ENCODE data around the gene GBGT1. TPM values are rescaled to one million over a fixed set of nuclear protein-coding genes. Genes with fewer than 3 reads are reported as not detected.

Gene GBGT1
- total and polyA plus RNA-seq, 9 of the 15 experiments (the other 6 are each of a cell fraction or from before 2014, with no cell fraction given): 0.55 to 25.8 (median 13.7) TPM

GRCh38 chr9:133199648-133200321, 36.1 kb upstream of the GBGT1 start (continued):
- peak in 2 of 3 experiments; percentile 16 to 67; a peak in 3 of 6 replicates for TF ChIP-seq CTCF (IDR thresholded peaks at IDR 0.05 in 2 of 3, conservative IDR thresholded peaks at IDR 0.05 in 1 of 3; ENCODE audit: insufficient read depth in 2 of 3, low read depth in 1 of 3, low read length in 3 of 3)
- no peak for TF ChIP-seq THRAP3 (IDR thresholded peaks at IDR 0.05; ENCODE audit: borderline replicate concordance)
- TF ChIP-seq NFIC (IDR thresholded peaks at IDR 0.05): 0 out of 2 replicates have a peak, but pooled peaks have one; percentile 16
- TF ChIP-seq, protein P1, sequence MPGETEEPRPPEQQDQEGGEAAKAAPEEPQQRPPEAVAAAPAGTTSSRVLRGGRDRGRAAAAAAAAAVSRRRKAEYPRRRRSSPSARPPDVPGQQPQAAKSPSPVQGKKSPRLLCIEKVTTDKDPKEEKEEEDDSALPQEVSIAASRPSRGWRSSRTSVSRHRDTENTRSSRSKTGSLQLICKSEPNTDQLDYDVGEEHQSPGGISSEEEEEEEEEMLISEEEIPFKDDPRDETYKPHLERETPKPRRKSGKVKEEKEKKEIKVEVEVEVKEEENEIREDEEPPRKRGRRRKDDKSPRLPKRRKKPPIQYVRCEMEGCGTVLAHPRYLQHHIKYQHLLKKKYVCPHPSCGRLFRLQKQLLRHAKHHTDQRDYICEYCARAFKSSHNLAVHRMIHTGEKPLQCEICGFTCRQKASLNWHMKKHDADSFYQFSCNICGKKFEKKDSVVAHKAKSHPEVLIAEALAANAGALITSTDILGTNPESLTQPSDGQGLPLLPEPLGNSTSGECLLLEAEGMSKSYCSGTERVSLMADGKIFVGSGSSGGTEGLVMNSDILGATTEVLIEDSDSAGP (CRISPR knock-in tag; IDR thresholded peaks at IDR 0.05): no peak
- no peak for TF ChIP-seq CREB5 (CRISPR knock-in tag; IDR thresholded peaks at IDR 0.05)
- peak; percentile 18 for TF ChIP-seq SP2 (IDR thresholded peaks at IDR 0.05; ENCODE audit: extremely low read depth, low read depth, low read length, poor library complexity, severe bottlenecking)
- TF ChIP-seq, protein P2, sequence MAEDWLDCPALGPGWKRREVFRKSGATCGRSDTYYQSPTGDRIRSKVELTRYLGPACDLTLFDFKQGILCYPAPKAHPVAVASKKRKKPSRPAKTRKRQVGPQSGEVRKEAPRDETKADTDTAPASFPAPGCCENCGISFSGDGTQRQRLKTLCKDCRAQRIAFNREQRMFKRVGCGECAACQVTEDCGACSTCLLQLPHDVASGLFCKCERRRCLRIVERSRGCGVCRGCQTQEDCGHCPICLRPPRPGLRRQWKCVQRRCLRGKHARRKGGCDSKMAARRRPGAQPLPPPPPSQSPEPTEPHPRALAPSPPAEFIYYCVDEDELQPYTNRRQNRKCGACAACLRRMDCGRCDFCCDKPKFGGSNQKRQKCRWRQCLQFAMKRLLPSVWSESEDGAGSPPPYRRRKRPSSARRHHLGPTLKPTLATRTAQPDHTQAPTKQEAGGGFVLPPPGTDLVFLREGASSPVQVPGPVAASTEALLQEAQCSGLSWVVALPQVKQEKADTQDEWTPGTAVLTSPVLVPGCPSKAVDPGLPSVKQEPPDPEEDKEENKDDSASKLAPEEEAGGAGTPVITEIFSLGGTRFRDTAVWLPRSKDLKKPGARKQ (CRISPR knock-in tag; IDR thresholded peaks at IDR 0.05): no peak
- TF ChIP-seq, protein P3, sequence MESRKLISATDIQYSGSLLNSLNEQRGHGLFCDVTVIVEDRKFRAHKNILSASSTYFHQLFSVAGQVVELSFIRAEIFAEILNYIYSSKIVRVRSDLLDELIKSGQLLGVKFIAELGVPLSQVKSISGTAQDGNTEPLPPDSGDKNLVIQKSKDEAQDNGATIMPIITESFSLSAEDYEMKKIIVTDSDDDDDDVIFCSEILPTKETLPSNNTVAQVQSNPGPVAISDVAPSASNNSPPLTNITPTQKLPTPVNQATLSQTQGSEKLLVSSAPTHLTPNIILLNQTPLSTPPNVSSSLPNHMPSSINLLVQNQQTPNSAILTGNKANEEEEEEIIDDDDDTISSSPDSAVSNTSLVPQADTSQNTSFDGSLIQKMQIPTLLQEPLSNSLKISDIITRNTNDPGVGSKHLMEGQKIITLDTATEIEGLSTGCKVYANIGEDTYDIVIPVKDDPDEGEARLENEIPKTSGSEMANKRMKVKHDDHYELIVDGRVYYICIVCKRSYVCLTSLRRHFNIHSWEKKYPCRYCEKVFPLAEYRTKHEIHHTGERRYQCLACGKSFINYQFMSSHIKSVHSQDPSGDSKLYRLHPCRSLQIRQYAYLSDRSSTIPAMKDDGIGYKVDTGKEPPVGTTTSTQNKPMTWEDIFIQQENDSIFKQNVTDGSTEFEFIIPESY (CRISPR knock-in tag; IDR thresholded peaks at IDR 0.05): peak; percentile 100
- TF ChIP-seq L3MBTL2 (IDR thresholded peaks at IDR 0.05): peak; percentile 21; the same call in 1 of the 2 replicates
- no peak for TF ChIP-seq ZNF518B (CRISPR knock-in tag; IDR thresholded peaks at IDR 0.05)

Measured in K562 (cell line).